Smooth muscle cell (in vitro differentiated cells): Measurements from ENCODE around the gene RPUSD4. TPM values are rescaled to one million over a fixed set of nuclear protein-coding genes. Genes with fewer than 3 reads are reported as not detected.

ENCODE experiments used
- DNase-seq: peaks from one replicate; lab custom pipeline; 2025; ENCODE audit not compliant: unreplicated experiment; lab: John Stamatoyannopoulos, UW
- H2AFZ ChIP-seq: fragments of 200-600 bp; sonication (generic); 2 replicates; pipeline ENCODE4 v1.6.0; 2016; ENCODE audit warnings: antibody characterized with exemption, low read depth, mild to moderate bottlenecking
- H3F3A ChIP-seq: fragments of 200-600 bp; sonication (generic); 2 replicates; pipeline ENCODE4 v1.6.0; 2017; ENCODE audit warnings: antibody characterized with exemption, low read depth
- H3K27ac ChIP-seq: fragments of 200-600 bp; sonication (generic); 2 replicates; pipeline ENCODE4 v1.5.1; 2016; ENCODE audit warnings: low read depth, mild to moderate bottlenecking
- H3K27me3 ChIP-seq: fragments of 200-600 bp; sonication (generic); 2 replicates; pipeline ENCODE4 v1.6.1; 2016; ENCODE audit warnings: low read depth, mild to moderate bottlenecking
- H3K36me3 ChIP-seq: fragments of 200-600 bp; sonication (generic); 2 replicates; pipeline ENCODE4 v1.5.1; 2016; ENCODE audit warnings: low read depth
- H3K4me1 ChIP-seq: fragments of 200-600 bp; sonication (generic); 2 replicates; pipeline ENCODE4 v1.5.1; 2016; ENCODE audit warnings: low read depth
- H3K4me2 ChIP-seq: fragments of 200-600 bp; sonication (generic); 2 replicates; pipeline ENCODE4 v1.6.0; 2016; ENCODE audit warnings: mild to moderate bottlenecking
- H3K4me3 ChIP-seq: fragments of 200-600 bp; sonication (generic); 2 replicates; pipeline ENCODE4 v1.5.1; 2016; ENCODE audit warnings: mild to moderate bottlenecking
- H3K79me2 ChIP-seq: fragments of 200-600 bp; sonication (generic); 2 replicates; pipeline ENCODE4 v1.6.0; 2016; ENCODE audit warnings: low read depth, mild to moderate bottlenecking
- H3K9ac ChIP-seq: fragments of 200-600 bp; sonication (generic); 2 replicates; pipeline ENCODE4 v1.6.0; 2016; ENCODE audit warnings: low read depth
- H3K9me3 ChIP-seq: fragments of 200-600 bp; sonication (generic); replicated peaks from 2 replicates; pipeline ENCODE4 v1.5.1; 2016; ENCODE audit warnings: low read depth
- H4K20me1 ChIP-seq: fragments of 200-600 bp; sonication (generic); 2 replicates; pipeline ENCODE4 v1.6.0; 2016; ENCODE audit warnings: low read depth
- WGBS: methylation state at CpG from one replicate; pipeline ENCODE4 v1.1.7; 2016; ENCODE audit warnings: low lambda C conversion rate; 5-methylcytosine and 5-hydroxymethylcytosine counted together
- polyA plus RNA-seq: library from polyadenylated mRNA; unstranded; fragments of >200 nt; fragmentation: Nextera tagmentation; extraction: Ambion mirVana; gene quantifications from 2 replicates; pipeline ENCODE4 v1.2.1, GENCODE V29; 2016
- total RNA-seq: library from RNA; depleted of rRNA; stranded (reverse); fragments of >200 nt; gene quantifications from 2 replicates; pipeline ENCODE4 v1.2.3, GENCODE V29; 2014
- TF ChIP-seq, protein P1 (sequence below): fragments of 200-600 bp; sonication (generic); IDR thresholded peaks from 2 replicates; pipeline ENCODE4 v1.5.1; 2017; ENCODE audit warnings: borderline replicate concordance, mild to moderate bottlenecking, antibody characterized with exemption; ENCODE audit not compliant: insufficient read depth, poor library complexity, severe bottlenecking

Gene RPUSD4
- total and polyA plus RNA-seq, 2 experiments from 2014 or later = 8.6 to 34.1 TPM

GRCh38 chr11:126225295-126225665 lies 13.8 kb upstream of the RPUSD4 start:
- Histone ChIP-seq H4K20me1 (peaks cover 73% of the 10 kb centered on the region), H3K4me3 (no peak overlapping the region), H3K9ac (no peak overlapping the region), H3K9me3 (no peaks in the 10 kb centered on the region), H2AFZ (no peak overlapping the region), H3K36me3 (no peaks in the 10 kb centered on the region), H3K79me2 (peaks cover 56% of the 10 kb centered on the region), H3K4me1 (no peaks in the 10 kb centered on the region), H3K27me3 (no peaks in the 10 kb centered on the region), H3F3A (no peaks in the 10 kb centered on the region), H3K4me2 (no peak overlapping the region), H3K27ac (no peak overlapping the region)
- DNase-seq = no peak
- TF ChIP-seq, protein P1, sequence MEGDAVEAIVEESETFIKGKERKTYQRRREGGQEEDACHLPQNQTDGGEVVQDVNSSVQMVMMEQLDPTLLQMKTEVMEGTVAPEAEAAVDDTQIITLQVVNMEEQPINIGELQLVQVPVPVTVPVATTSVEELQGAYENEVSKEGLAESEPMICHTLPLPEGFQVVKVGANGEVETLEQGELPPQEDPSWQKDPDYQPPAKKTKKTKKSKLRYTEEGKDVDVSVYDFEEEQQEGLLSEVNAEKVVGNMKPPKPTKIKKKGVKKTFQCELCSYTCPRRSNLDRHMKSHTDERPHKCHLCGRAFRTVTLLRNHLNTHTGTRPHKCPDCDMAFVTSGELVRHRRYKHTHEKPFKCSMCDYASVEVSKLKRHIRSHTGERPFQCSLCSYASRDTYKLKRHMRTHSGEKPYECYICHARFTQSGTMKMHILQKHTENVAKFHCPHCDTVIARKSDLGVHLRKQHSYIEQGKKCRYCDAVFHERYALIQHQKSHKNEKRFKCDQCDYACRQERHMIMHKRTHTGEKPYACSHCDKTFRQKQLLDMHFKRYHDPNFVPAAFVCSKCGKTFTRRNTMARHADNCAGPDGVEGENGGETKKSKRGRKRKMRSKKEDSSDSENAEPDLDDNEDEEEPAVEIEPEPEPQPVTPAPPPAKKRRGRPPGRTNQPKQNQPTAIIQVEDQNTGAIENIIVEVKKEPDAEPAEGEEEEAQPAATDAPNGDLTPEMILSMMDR = no peak
- 96% methylated on average over 2 of the region's 2 CpGs for WGBS

DNA sequence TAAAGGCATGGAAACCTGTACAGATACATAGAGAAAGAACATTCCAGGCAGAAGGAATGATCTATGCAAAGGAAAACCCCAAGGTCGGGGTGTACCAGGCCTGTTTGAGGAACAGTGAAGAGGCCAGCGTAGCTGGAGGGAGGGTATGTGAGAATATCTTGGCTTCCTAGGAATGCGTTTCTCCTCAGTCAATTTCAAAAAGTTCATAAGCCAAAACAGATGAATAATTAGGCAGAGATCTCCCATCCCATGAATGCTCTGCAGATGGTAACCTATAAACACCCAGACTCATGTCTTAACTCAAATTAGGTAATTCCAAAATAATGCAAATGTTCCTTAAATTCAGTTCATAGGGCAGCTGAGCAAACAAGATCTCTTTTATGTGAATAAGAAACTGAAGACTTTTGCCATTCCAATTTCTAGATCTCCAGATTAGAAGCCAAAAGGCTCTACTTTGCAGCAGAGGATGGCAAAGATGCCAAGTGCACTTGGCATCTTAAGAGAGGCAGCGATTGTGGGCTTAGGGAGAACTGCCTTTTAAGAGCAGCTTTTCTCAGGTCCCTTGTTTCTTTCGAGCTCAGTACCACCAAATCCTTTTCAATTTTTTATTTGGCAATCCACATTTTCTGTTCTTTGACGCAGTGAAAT lies 13.3 kb upstream of the RPUSD4 start:
- 96% methylated on average over 6 of the region's 6 CpGs for WGBS
- Histone ChIP-seq H3K4me3 (no peak overlapping the region), H3K9ac (no peak overlapping the region), H4K20me1 (peaks cover 77% of the 10 kb centered on the region), H3K27me3 (no peaks in the 10 kb centered on the region), H3F3A (no peaks in the 10 kb centered on the region), H3K4me2 (no peak overlapping the region), H3K4me1 (no peaks in the 10 kb centered on the region), H3K36me3 (no peaks in the 10 kb centered on the region), H3K9me3 (no peaks in the 10 kb centered on the region), H3K79me2 (peaks cover 61% of the 10 kb centered on the region), H3K27ac (no peak overlapping the region), H2AFZ (no peak overlapping the region)
- TF ChIP-seq, protein P1 = no peak
- no peak for DNase-seq

DNA sequence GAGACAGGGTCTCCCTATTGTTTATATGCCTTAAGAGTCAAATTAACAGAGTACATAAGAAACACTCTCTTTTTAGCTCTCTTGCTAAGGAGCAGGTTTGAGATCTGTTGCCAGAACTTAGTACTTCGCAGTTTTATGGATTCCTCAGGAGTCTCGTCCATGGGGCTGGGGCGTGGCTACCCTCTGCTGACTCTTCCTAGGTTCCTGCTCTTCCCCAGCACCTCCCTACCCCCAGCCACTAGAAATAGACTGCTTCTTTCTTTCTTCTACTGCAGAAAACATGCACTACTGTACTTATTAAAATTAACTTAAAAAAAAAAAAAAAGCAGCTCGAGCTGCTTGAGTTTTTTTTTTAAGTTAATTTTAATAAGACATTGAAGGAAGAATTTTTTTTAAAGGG lies 8.1 kb upstream of the RPUSD4 start:
- TF ChIP-seq, protein P1 = no peak
- Histone ChIP-seq H3K4me2 (no peak overlapping the region), H3K4me1 (no peaks in the 10 kb centered on the region), H3K27ac (no peak overlapping the region), H3K4me3 (no peak overlapping the region), H4K20me1 (peaks cover 98% of the 10 kb centered on the region), H3K9me3 (no peaks in the 10 kb centered on the region), H2AFZ (no peak overlapping the region), H3K36me3 (no peaks in the 10 kb centered on the region), H3K79me2 (peaks cover 97% of the 10 kb centered on the region), H3K9ac (no peak overlapping the region), H3F3A (no peaks in the 10 kb centered on the region), H3K27me3 (no peaks in the 10 kb centered on the region)
- no peak for DNase-seq
- WGBS = 79% methylated on average over 4 of the region's 4 CpGs

GRCh38 chr11:126217491-126217890 lies 6.0 kb upstream of the RPUSD4 start:
- Histone ChIP-seq H2AFZ (no peak overlapping the region), H3K4me1 (peaks cover 7% of the 10 kb centered on the region), H3K9ac (no peak overlapping the region), H3K27me3 (no peaks in the 10 kb centered on the region), H3F3A (no peaks in the 10 kb centered on the region), H3K9me3 (no peaks in the 10 kb centered on the region), H3K4me2 (no peak overlapping the region), H3K79me2 (peaks cover 97% of the 10 kb centered on the region), H3K4me3 (no peak overlapping the region), H3K27ac (no peak overlapping the region), H4K20me1 (peaks cover 93% of the 10 kb centered on the region), H3K36me3 (no peaks in the 10 kb centered on the region)
- 93% methylated on average over 1 of the region's 1 CpG for WGBS
- TF ChIP-seq, protein P1 = no peak
- DNase-seq = no peak
